GM12878 (cell line): Measurements from ENCODE around the gene KLHL34. TPM values are rescaled to one million over a fixed set of nuclear protein-coding genes. Genes with fewer than 3 reads are reported as not detected.

Source experiments
- ATAC-seq: fragments of 200-7000 bp; cut with Tn5 transposase; 3 replicates; pipeline ENCODE4 v1.9.1; 2020; ENCODE audit warnings: mild to moderate bottlenecking, moderate library complexity
- BruUV-seq: library from RNA; stranded (reverse); fragments of 400-500 nt; replicated peaks from 2 replicates; lab custom pipeline; 2021; lab: Mats Ljungman, UMichigan
- CTCF ChIA-PET: fragments of 300-600 bp; sonication (Branson Sonifier 250); formaldehyde crosslinking; extraction: SDS; loops from one replicate; lab custom pipeline; 2021; ENCODE audit warnings: inconsistent platforms; lab: Yijun Ruan, JAX
- POLR2A ChIA-PET: fragments of 350-600 bp; formaldehyde crosslinking; extraction: SDS; loops from one replicate; lab custom pipeline; 2021; ENCODE audit warnings: inconsistent platforms; lab: Charles Lee
- RAD21 ChIA-PET: fragments of 300-600 bp; sonication (Branson Sonifier 250); formaldehyde crosslinking; loops from one replicate; lab custom pipeline; 2023; ENCODE audit warnings: antibody characterized with exemption; ENCODE audit not compliant: unreplicated experiment; lab: Charles Lee
- SMC1A ChIA-PET: fragments of 300-600 bp; sonication (Branson Sonifier 250); formaldehyde crosslinking; loops from one replicate; lab custom pipeline; 2023; ENCODE audit not compliant: unreplicated experiment, uncharacterized antibody; lab: Charles Lee
- DNase-seq: peaks from one replicate; pipeline ENCODE4 v3.0.0-alpha.2; 2011; ENCODE audit warnings: low read depth, low spot score
- FAIRE-seq: peaks from 3 replicates; lab custom pipeline; 2011; peaks lifted over from hg19 to GRCh38; lab: Jason Lieb, UNC
- H2AFZ ChIP-seq: 2 replicates; pipeline ENCODE4 v1.6.0; 2011; ENCODE audit warnings: low read depth, low read length, control low read depth; ENCODE audit not compliant: control insufficient read depth
- H3K27ac ChIP-seq: 2 replicates; pipeline ENCODE4 v1.5.1; 2011; ENCODE audit warnings: control low read depth; ENCODE audit not compliant: control insufficient read depth, insufficient read depth
- H3K27me3 ChIP-seq, 2 experiments: replicated peaks in 1 of 2; 2 replicates each; pipeline versions ENCODE4 v1.6.0 to v1.6.1; 2011; ENCODE audit warnings: low read length in 1 of 2; ENCODE audit not compliant: control insufficient read depth in 2 of 2, insufficient read depth in 2 of 2
- H3K36me3 ChIP-seq, 2 experiments: 2 replicates each; pipeline ENCODE4 v1.5.1; 2011; ENCODE audit warnings: low read length in 1 of 2; ENCODE audit not compliant: control insufficient read depth in 2 of 2, insufficient read depth in 2 of 2
- H3K4me1 ChIP-seq: 2 replicates; pipeline ENCODE4 v1.6.1; 2011; ENCODE audit warnings: mild to moderate bottlenecking, low read length, moderate library complexity, mixed read lengths; ENCODE audit not compliant: control insufficient read depth, insufficient read depth
- H3K4me2 ChIP-seq: 2 replicates; pipeline ENCODE4 v1.6.0; 2011; ENCODE audit warnings: control low read depth; ENCODE audit not compliant: control insufficient read depth, insufficient read depth
- H3K4me3 ChIP-seq: fragments of 200-600 bp; sonication (generic); 2 replicates; pipeline ENCODE4 v1.5.1; 2016
- H3K79me2 ChIP-seq: 2 replicates; pipeline ENCODE4 v1.6.0; 2011; ENCODE audit warnings: low read length; ENCODE audit not compliant: control insufficient read depth, insufficient read depth
- H3K9ac ChIP-seq: 2 replicates; pipeline ENCODE4 v1.8.0; 2011; ENCODE audit warnings: low read length, control low read depth, mixed read lengths; ENCODE audit not compliant: control insufficient read depth, insufficient read depth
- H3K9me3 ChIP-seq: replicated peaks from 3 replicates; pipeline ENCODE4 v1.5.1; 2011; ENCODE audit warnings: mild to moderate bottlenecking, low read length; ENCODE audit not compliant: control insufficient read depth, insufficient read depth
- H4K20me1 ChIP-seq: 2 replicates; pipeline ENCODE4 v1.6.0; 2011; ENCODE audit not compliant: control insufficient read depth, insufficient read depth
- BCL11A ChIP-seq: IDR thresholded peaks from 2 replicates; pipeline ENCODE4 v1.6.1; 2011; ENCODE audit warnings: low read depth, low read length
- CREB1 ChIP-seq: IDR thresholded peaks from 2 replicates; pipeline ENCODE4 v1.6.1; 2012; ENCODE audit warnings: low read depth, mild to moderate bottlenecking, inconsistent platforms
- RAD51 ChIP-seq: fragments of 450-650 bp; IDR thresholded peaks from 2 replicates; pipeline ENCODE4 v1.6.1; 2016; ENCODE audit warnings: moderate library complexity, mild to moderate bottlenecking, inconsistent platforms
- SIN3A ChIP-seq: IDR thresholded peaks from 2 replicates; pipeline ENCODE4 v1.6.1; 2012; ENCODE audit warnings: low read depth, low read length, improper control_type of control experiment
- SP1 ChIP-seq: IDR thresholded peaks from one replicate; pipeline ENCODE4 v1.6.1; 2011; ENCODE audit warnings: low read depth, low read length
- WGBS: methylation state at CpG from one replicate; pipeline ENCODE4 v1.1.6; 2016; ENCODE audit warnings: low lambda C conversion rate; ENCODE audit not compliant: insufficient replicate concordance, insufficient coverage; ENCODE audit errors: missing lambda C conversion rate; 5-methylcytosine and 5-hydroxymethylcytosine counted together
- in situ Hi-C: fragments of 300-500 bp; cut with MboI; formaldehyde crosslinking; loops from 9 replicates; pipeline ENCODE4 v1.14.3; 2018; ENCODE audit warnings: mixed read lengths
- intact Hi-C: fragments of 100-400 bp; cut with micrococcal nuclease; formaldehyde crosslinking; loops from one replicate; pipeline ENCODE4 v1.14.2; 2022; ENCODE audit not compliant: unreplicated experiment
- polyA plus RNA-seq, 11 experiments: library from polyadenylated mRNA; depleted of rRNA in 4 of 11; unstranded in 6 of 11; stranded (reverse) in 5 of 11; fragments of >200 nt; fragmentation: Nextera tagmentation in 4 of 11; fragmentation: Illumina TruSeq in 1 of 11; extraction: Ambion mirVana in 4 of 11; extraction: Trizol in 1 of 11; gene quantifications; 1 replicate in 1 of 11; 2 replicates in 10 of 11; pipeline versions ENCODE4 v1.2.1 to v1.2.3, GENCODE V29; 2011 to 2016; ENCODE audit warnings: inconsistent platforms in 2 of 11, missing spikeins in 2 of 11, low read depth in 1 of 11
- total RNA-seq, 4 experiments: library from RNA; depleted of rRNA in 3 of 4; stranded (reverse); fragments of >200 nt in 3 of 4; fragmentation: Illumina TruSeq in 1 of 4; extraction: Trizol in 1 of 4; gene quantifications; 2 replicates each; pipeline versions ENCODE4 v1.2.1 to v1.2.3, GENCODE V29; 2013 to 2021
- TF ChIP-seq, protein P1 (sequence below): fragments of 150-350 bp; IDR thresholded peaks from 2 replicates; pipeline ENCODE4 v1.6.1; 2016; ENCODE audit warnings: low read depth, low read length
- TF ChIP-seq, protein P2 (sequence below): fragments of 450-650 bp; conservative IDR thresholded peaks from 2 replicates; pipeline ENCODE4 v1.6.1; 2017; ENCODE audit warnings: mild to moderate bottlenecking, moderate library complexity
- TF ChIP-seq, protein P3 (sequence below): fragments of 450-650 bp; IDR thresholded peaks from 2 replicates; pipeline ENCODE4 v1.6.1; 2017; ENCODE audit warnings: mild to moderate bottlenecking
- TF ChIP-seq, protein P4 (sequence below): IDR thresholded peaks from 2 replicates; pipeline ENCODE4 v1.6.1; 2011; ENCODE audit warnings: mild to moderate bottlenecking, low read depth, low read length, moderate library complexity; ENCODE audit not compliant: insufficient replicate concordance

The KLHL34 gene
- total and polyA plus RNA-seq, 10 of the 15 experiments (the other 5 are each of a cell fraction or from before 2014, with no cell fraction given), result not detected

DNA sequence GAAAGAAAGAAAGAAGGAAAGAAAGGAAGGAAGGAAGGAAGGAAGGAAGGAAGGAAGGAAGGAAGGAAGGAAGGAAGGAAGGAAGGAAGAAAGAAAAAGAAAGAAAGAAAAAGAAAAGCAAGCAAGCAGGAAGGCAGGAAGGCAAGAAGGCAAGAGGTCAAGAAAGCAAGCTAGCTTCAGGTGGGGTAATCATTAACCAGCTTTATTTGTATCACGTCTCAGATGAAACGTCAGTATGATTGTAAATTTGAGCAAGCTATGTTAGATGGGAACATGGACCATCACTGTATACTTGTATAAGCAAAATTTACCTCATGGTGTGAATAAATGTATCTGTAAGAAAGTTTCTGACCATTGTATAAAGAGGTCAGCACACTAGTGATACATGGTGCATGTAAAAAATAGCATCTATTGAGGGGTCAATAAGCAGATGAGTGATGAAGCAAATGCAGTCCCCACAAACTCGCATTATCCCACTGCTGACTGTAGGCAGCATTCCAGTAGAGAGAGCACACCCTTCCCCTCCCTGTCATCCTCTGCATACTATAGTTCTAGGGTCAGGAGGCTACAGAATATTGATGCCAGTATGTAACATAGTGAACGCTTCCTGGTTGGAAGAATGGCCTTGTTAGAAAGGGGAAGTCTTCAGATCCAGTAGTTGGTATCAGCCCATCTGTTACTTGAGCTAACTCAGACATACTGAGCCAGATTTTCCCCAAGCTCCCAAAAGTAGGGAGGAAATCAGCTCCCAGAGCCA is 16.5 kb upstream of the KLHL34 start (continued):
- TF ChIP-seq, protein P1, sequence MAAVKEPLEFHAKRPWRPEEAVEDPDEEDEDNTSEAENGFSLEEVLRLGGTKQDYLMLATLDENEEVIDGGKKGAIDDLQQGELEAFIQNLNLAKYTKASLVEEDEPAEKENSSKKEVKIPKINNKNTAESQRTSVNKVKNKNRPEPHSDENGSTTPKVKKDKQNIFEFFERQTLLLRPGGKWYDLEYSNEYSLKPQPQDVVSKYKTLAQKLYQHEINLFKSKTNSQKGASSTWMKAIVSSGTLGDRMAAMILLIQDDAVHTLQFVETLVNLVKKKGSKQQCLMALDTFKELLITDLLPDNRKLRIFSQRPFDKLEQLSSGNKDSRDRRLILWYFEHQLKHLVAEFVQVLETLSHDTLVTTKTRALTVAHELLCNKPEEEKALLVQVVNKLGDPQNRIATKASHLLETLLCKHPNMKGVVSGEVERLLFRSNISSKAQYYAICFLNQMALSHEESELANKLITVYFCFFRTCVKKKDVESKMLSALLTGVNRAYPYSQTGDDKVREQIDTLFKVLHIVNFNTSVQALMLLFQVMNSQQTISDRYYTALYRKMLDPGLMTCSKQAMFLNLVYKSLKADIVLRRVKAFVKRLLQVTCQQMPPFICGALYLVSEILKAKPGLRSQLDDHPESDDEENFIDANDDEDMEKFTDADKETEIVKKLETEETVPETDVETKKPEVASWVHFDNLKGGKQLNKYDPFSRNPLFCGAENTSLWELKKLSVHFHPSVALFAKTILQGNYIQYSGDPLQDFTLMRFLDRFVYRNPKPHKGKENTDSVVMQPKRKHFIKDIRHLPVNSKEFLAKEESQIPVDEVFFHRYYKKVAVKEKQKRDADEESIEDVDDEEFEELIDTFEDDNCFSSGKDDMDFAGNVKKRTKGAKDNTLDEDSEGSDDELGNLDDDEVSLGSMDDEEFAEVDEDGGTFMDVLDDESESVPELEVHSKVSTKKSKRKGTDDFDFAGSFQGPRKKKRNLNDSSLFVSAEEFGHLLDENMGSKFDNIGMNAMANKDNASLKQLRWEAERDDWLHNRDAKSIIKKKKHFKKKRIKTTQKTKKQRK, result no peak
- TF ChIP-seq SIN3A (no peak), BCL11A (no peak)

DNA sequence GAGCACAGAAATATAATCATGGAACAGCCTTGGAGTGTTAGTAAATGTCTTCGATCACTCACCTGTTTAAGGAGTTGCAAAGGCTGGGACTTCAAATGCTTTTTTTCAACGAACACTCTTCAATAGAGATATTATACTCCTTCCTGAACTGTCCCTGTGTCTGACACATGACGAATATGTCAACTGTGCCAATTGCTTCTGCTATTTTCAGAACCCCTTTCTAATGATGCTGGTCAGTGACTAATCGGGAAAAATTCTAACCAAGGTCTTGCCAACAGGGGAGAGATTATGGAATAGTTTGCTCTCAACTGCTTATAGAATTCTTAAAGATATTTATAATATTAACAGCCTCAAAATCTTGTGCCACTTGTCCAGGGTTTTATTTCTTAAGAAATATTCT is 8.5 kb upstream of the KLHL34 start:
- in situ Hi-C loops, result no loop called here
- WGBS, result 34% methylated on average over 4 of the region's 4 CpGs
- SMC1A ChIA-PET, result no interaction called here

More for the DNA sequence above, 8.5 kb upstream of the KLHL34 start:
- Histone ChIP-seq H3K9me3 (no peaks in the 10 kb centered on the region), H4K20me1 (no peaks in the 10 kb centered on the region), H3K79me2 (no peaks in the 10 kb centered on the region), H2AFZ (no peak overlapping the region), H3K4me1 (no peaks in the 10 kb centered on the region), H3K27me3 (no peaks in the 10 kb centered on the region), H3K27ac (no peak overlapping the region), H3K9ac (no peak overlapping the region), H3K36me3 (no peaks in the 10 kb centered on the region), H3K4me3 (no peak overlapping the region), H3K4me2 (no peak overlapping the region)
- TF ChIP-seq CREB1 (no peak), RAD51 (no peak), SP1 (no peak)
- TF ChIP-seq, protein P2, sequence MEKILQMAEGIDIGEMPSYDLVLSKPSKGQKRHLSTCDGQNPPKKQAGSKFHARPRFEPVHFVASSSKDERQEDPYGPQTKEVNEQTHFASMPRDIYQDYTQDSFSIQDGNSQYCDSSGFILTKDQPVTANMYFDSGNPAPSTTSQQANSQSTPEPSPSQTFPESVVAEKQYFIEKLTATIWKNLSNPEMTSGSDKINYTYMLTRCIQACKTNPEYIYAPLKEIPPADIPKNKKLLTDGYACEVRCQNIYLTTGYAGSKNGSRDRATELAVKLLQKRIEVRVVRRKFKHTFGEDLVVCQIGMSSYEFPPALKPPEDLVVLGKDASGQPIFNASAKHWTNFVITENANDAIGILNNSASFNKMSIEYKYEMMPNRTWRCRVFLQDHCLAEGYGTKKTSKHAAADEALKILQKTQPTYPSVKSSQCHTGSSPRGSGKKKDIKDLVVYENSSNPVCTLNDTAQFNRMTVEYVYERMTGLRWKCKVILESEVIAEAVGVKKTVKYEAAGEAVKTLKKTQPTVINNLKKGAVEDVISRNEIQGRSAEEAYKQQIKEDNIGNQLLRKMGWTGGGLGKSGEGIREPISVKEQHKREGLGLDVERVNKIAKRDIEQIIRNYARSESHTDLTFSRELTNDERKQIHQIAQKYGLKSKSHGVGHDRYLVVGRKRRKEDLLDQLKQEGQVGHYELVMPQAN, result no peak
- TF ChIP-seq, protein P3, sequence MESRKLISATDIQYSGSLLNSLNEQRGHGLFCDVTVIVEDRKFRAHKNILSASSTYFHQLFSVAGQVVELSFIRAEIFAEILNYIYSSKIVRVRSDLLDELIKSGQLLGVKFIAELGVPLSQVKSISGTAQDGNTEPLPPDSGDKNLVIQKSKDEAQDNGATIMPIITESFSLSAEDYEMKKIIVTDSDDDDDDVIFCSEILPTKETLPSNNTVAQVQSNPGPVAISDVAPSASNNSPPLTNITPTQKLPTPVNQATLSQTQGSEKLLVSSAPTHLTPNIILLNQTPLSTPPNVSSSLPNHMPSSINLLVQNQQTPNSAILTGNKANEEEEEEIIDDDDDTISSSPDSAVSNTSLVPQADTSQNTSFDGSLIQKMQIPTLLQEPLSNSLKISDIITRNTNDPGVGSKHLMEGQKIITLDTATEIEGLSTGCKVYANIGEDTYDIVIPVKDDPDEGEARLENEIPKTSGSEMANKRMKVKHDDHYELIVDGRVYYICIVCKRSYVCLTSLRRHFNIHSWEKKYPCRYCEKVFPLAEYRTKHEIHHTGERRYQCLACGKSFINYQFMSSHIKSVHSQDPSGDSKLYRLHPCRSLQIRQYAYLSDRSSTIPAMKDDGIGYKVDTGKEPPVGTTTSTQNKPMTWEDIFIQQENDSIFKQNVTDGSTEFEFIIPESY, result no peak
- TF ChIP-seq, protein P4, sequence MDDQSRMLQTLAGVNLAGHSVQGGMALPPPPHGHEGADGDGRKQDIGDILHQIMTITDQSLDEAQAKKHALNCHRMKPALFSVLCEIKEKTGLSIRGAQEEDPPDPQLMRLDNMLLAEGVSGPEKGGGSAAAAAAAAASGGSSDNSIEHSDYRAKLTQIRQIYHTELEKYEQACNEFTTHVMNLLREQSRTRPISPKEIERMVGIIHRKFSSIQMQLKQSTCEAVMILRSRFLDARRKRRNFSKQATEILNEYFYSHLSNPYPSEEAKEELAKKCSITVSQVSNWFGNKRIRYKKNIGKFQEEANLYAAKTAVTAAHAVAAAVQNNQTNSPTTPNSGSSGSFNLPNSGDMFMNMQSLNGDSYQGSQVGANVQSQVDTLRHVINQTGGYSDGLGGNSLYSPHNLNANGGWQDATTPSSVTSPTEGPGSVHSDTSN, result no peak
- FAIRE-seq, result no peak
- DNase-seq, result no peak
- no TSS peak for BruUV-seq
- ChIA-PET CTCF (no interaction called here), POLR2A (no interaction called here), RAD21 (no interaction called here)
- no peak for ATAC-seq
- intact Hi-C loops, result no loop called here
